Endothelial cell of umbilical vein (primary cell): ENCODE measurements around the gene ZBTB20. TPM values are rescaled to one million over a fixed set of nuclear protein-coding genes. Genes with fewer than 3 reads are reported as not detected.

Experiments
- BruUV-seq: library from RNA; stranded (reverse); fragments of 400-500 nt; replicated peaks from 2 replicates; lab custom pipeline; 2021; lab: Mats Ljungman, UMichigan
- CTCF ChIA-PET: fragments of 300-600, 350-600 bp; sonication (Branson Sonifier 250); formaldehyde crosslinking; loops from one replicate; lab custom pipeline; 2021; ENCODE audit warnings: antibody characterized with exemption, inconsistent platforms; lab: Charles Lee
- POLR2A ChIA-PET: fragments of 300-600, 350-600 bp; sonication (Branson Sonifier 250); formaldehyde crosslinking; loops from one replicate; lab custom pipeline; 2021; ENCODE audit warnings: antibody characterized with exemption, inconsistent platforms; lab: Charles Lee
- DNase-seq: peaks from one replicate; pipeline ENCODE4 v3.0.0-alpha.2; 2011; ENCODE audit warnings: low read depth, low spot score
- FAIRE-seq: peaks from 2 replicates; lab custom pipeline; 2011; peaks lifted over from hg19 to GRCh38; lab: Jason Lieb, UNC
- H2AFZ ChIP-seq: 2 replicates; pipeline ENCODE4 v1.6.0; 2012; ENCODE audit warnings: low read depth, low read length, control low read depth, inconsistent platforms
- H3K27ac ChIP-seq: 2 replicates; pipeline ENCODE4 v1.5.1; 2011; ENCODE audit warnings: low read depth, mild to moderate bottlenecking, control low read depth, low read length, moderate library complexity; ENCODE audit not compliant: insufficient read depth
- H3K27me3 ChIP-seq, 2 experiments: 2 replicates each; pipeline versions ENCODE4 v1.6.0 to v1.6.1; 2011; ENCODE audit warnings: low read length in 2 of 2, mixed read lengths in 1 of 2; ENCODE audit not compliant: control insufficient read depth in 2 of 2, insufficient read depth in 2 of 2
- H3K36me3 ChIP-seq, 2 experiments: 2 replicates in 1 of 2; 3 replicates in 1 of 2; pipeline ENCODE4 v1.5.1; 2011; ENCODE audit warnings: low read length in 2 of 2, mild to moderate bottlenecking in 1 of 2, moderate library complexity in 1 of 2; ENCODE audit not compliant: control insufficient read depth in 2 of 2, insufficient read depth in 2 of 2; ENCODE audit errors: extremely low read depth in 1 of 2
- H3K4me1 ChIP-seq: 3 replicates; pipeline ENCODE4 v1.5.1; 2011; ENCODE audit warnings: mild to moderate bottlenecking, low read length; ENCODE audit not compliant: control insufficient read depth, insufficient read depth; ENCODE audit errors: extremely low read depth
- H3K4me2 ChIP-seq: 2 replicates; pipeline ENCODE4 v1.6.1; 2011; ENCODE audit warnings: low read length, control low read depth, mixed read lengths; ENCODE audit not compliant: insufficient read depth
- H3K4me3 ChIP-seq, 3 experiments: fragments of 200-600 bp in 1 of 3; sonication (generic), shearing (Covaris generic) in 1 of 3; replicated peaks in 1 of 3; 2 replicates each; pipeline ENCODE4 v1.5.1; 2011 to 2016; ENCODE audit warnings: control low read depth in 3 of 3, low read length in 3 of 3, mild to moderate bottlenecking in 2 of 3, inconsistent platforms in 1 of 3, low read depth in 1 of 3, moderate library complexity in 1 of 3; ENCODE audit not compliant: insufficient read depth in 1 of 3
- H3K79me2 ChIP-seq: 2 replicates; pipeline ENCODE4 v1.6.0; 2012; ENCODE audit warnings: low read length, inconsistent platforms; ENCODE audit not compliant: control insufficient read depth, insufficient read depth
- H3K9ac ChIP-seq: replicated peaks from 2 replicates; pipeline ENCODE3; 2011; ENCODE audit warnings: low read length, control low read depth; ENCODE audit not compliant: insufficient read depth; ENCODE audit errors: extremely low read depth
- H3K9me1 ChIP-seq: replicated peaks from 3 replicates; pipeline ENCODE4 v1.6.0; 2011; ENCODE audit warnings: mild to moderate bottlenecking, low read length; ENCODE audit not compliant: control insufficient read depth, insufficient read depth; ENCODE audit errors: extremely low read depth
- H3K9me3 ChIP-seq: replicated peaks from 2 replicates; pipeline ENCODE4 v1.5.1; 2012; ENCODE audit warnings: low read length, inconsistent platforms; ENCODE audit not compliant: control insufficient read depth, insufficient read depth
- H4K20me1 ChIP-seq: replicated peaks from 2 replicates; pipeline ENCODE3; 2011; ENCODE audit warnings: mild to moderate bottlenecking, low read length; ENCODE audit not compliant: control insufficient read depth, insufficient read depth; ENCODE audit errors: extremely low read depth
- FOS ChIP-seq: IDR thresholded peaks from 2 replicates; pipeline ENCODE4 v1.6.1; 2011; ENCODE audit warnings: mild to moderate bottlenecking, low read length, moderate library complexity, borderline replicate concordance; ENCODE audit not compliant: insufficient read depth
- GATA2 ChIP-seq: IDR thresholded peaks from 2 replicates; pipeline ENCODE4 v1.7.0; 2011; ENCODE audit warnings: low read depth, mild to moderate bottlenecking, moderate library complexity, mixed read lengths, low read length; ENCODE audit not compliant: insufficient read length, insufficient read depth
- JUN ChIP-seq: IDR thresholded peaks from 2 replicates; pipeline ENCODE4 v1.6.1; 2011; ENCODE audit warnings: borderline replicate concordance, low read depth; ENCODE audit not compliant: insufficient read length, insufficient read depth
- MYC ChIP-seq: IDR thresholded peaks from one replicate; pipeline ENCODE4 v1.6.1; 2011; ENCODE audit warnings: mild to moderate bottlenecking, low read depth, low read length
- POLR2AphosphoS5 ChIP-seq: IDR thresholded peaks from 2 replicates; pipeline ENCODE4 v1.6.1; 2012; ENCODE audit warnings: low read depth, mild to moderate bottlenecking, control low read depth, low read length, moderate library complexity; ENCODE audit not compliant: insufficient read depth
- dilution Hi-C: fragments of 300-500 bp; cut with MboI; formaldehyde crosslinking; loops from one replicate; pipeline ENCODE4 v1.15.0; 2019; ENCODE audit warnings: low sequenced_read_pairs; ENCODE audit not compliant: extremely low pct_ligation_motif_present
- intact Hi-C: fragments of 100-400 bp; cut with micrococcal nuclease; formaldehyde crosslinking; loops from one replicate; pipeline ENCODE4 v1.10.0; 2022
- polyA plus RNA-seq, 4 experiments: library from polyadenylated mRNA; depleted of rRNA in 3 of 4; stranded (reverse) in 3 of 4; unstranded in 1 of 4; fragments of >200 nt; gene quantifications; 2 replicates each; pipeline versions ENCODE4 v1.2.1 to v1.2.3, GENCODE V29; 2011 to 2012; ENCODE audit warnings: missing spikeins in 1 of 4
- total RNA-seq: library from RNA; stranded (reverse); gene quantifications from 2 replicates; pipeline ENCODE4 v1.2.3, GENCODE V29; 2021
- TF ChIP-seq, protein P1 (sequence below): IDR thresholded peaks from 2 replicates; pipeline ENCODE4 v1.6.1; 2011; ENCODE audit not compliant: insufficient read depth, insufficient read length
- TF ChIP-seq, protein P2 (sequence below), 2 donors: IDR thresholded peaks; 1 replicate in 1 of 2; 2 replicates in 1 of 2; pipeline ENCODE4 v1.5.1; 2011; ENCODE audit warnings: low read length in 2 of 2, mild to moderate bottlenecking in 2 of 2, moderate library complexity in 2 of 2, control low read depth in 1 of 2, inconsistent platforms in 1 of 2, low read depth in 1 of 2; ENCODE audit not compliant: insufficient read depth in 1 of 2; ENCODE audit errors: extremely low read depth in 1 of 2

The ZBTB20 gene
- total and polyA plus RNA-seq, 2 donors (not counting 3 experiments of a cell fraction or from before 2014, with no cell fraction given), result 2.1 to 20.5 TPM

DNA sequence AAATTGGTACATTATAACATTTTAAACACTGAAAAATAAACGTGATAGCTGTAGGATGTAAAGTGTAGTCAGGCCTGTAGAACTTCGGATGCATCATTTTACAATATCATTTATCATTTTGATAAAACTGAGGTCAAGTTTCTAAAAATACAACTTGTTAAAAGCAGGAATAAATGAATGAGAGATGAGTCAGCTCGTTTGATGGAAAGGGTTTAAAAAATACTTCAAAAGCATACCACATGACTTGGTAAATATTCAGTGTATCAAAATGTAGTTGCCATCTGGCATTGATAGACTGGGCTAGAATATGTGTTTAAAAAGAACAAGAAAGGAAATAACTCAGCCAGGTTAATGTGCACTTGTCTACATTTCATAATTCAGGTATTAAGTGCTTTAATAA lies 496.3 kb downstream of the ZBTB20 start:
- H3K27ac ChIP-seq, result no peak overlapping the region
- no peak overlapping the region for H3K4me3 ChIP-seq
- no peaks in the 10 kb centered on the region for H3K36me3 ChIP-seq
- no peak overlapping the region for H3K4me2 ChIP-seq
- no TSS peak for BruUV-seq
- peaks cover 24% of the 10 kb centered on the region for H3K4me1 ChIP-seq
- no peak overlapping the region for H3K9ac ChIP-seq
- no peaks in the 10 kb centered on the region for H3K9me3 ChIP-seq
- TF ChIP-seq, protein P1, sequence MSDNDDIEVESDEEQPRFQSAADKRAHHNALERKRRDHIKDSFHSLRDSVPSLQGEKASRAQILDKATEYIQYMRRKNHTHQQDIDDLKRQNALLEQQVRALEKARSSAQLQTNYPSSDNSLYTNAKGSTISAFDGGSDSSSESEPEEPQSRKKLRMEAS, result no peak
- TF ChIP-seq MYC, result no peak
- TF ChIP-seq FOS, result peak; percentile 22
- TF ChIP-seq, protein P2, sequence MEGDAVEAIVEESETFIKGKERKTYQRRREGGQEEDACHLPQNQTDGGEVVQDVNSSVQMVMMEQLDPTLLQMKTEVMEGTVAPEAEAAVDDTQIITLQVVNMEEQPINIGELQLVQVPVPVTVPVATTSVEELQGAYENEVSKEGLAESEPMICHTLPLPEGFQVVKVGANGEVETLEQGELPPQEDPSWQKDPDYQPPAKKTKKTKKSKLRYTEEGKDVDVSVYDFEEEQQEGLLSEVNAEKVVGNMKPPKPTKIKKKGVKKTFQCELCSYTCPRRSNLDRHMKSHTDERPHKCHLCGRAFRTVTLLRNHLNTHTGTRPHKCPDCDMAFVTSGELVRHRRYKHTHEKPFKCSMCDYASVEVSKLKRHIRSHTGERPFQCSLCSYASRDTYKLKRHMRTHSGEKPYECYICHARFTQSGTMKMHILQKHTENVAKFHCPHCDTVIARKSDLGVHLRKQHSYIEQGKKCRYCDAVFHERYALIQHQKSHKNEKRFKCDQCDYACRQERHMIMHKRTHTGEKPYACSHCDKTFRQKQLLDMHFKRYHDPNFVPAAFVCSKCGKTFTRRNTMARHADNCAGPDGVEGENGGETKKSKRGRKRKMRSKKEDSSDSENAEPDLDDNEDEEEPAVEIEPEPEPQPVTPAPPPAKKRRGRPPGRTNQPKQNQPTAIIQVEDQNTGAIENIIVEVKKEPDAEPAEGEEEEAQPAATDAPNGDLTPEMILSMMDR (IDR thresholded peaks at IDR 0.05; ENCODE audit: extremely low read depth in 1 of 2, insufficient read depth in 1 of 2, low read depth in 1 of 2, low read length in 2 of 2), result no peak
- no peak for TF ChIP-seq POLR2AphosphoS5
- no peak for TF ChIP-seq GATA2
- no peak for TF ChIP-seq JUN
- H3K9me1 ChIP-seq, result no peaks in the 10 kb centered on the region
- H4K20me1 ChIP-seq, result no peaks in the 10 kb centered on the region
- dilution Hi-C loops, result no loop called here
- DNase-seq, result peak; percentile 30
- POLR2A ChIA-PET, result no interaction called here
- intact Hi-C loops, result no loop called here
- no peak for FAIRE-seq
- CTCF ChIA-PET, result interaction anchor here (0.7 to 1.4 kb wide), 4 partner anchors 11 to 26 kb away, joined by 3 to 5 read pairs (median 4); no protein-coding TSS in a partner anchor
- H3K27me3 ChIP-seq, result no peaks in the 10 kb centered on the region
- no peak overlapping the region for H2AFZ ChIP-seq
- H3K79me2 ChIP-seq, result no peaks in the 10 kb centered on the region
